WI38 (cell line): ENCODE data around the gene SFXN3.

Source experiments
- H3K4me3 ChIP-seq: 2 replicates; pipeline ENCODE4 v1.5.1; 2011; ENCODE audit warnings: low read depth, mild to moderate bottlenecking, control low read depth, low read length
- CTCF ChIP-seq: IDR thresholded peaks from 2 replicates; pipeline ENCODE4 v1.5.1; 2012; ENCODE audit warnings: low read depth, mild to moderate bottlenecking, control low read depth, low read length

SFXN3 gene

GRCh38 chr10:101067356-101068083 is 36.5 kb downstream of the SFXN3 start:
- peak overlapping the region; percentile 64 for H3K4me3 ChIP-seq
- peak; percentile 72 for TF ChIP-seq CTCF

- no peak overlapping the region for H3K4me3 ChIP-seq
- TF ChIP-seq CTCF, result no peak
These were observed 38.4 kb downstream of the SFXN3 start for GRCh38 chr10:101069441-101069840.

GRCh38 chr10:101070098-101070497 is 39.1 kb downstream of the SFXN3 start:
- TF ChIP-seq CTCF, result no peak
- no peak overlapping the region for H3K4me3 ChIP-seq

GRCh38 chr10:101071267-101071884 is 40.3 kb downstream of the SFXN3 start:
- no peak for TF ChIP-seq CTCF
- H3K4me3 ChIP-seq, result no peak overlapping the region

- H3K4me3 ChIP-seq, result no peak overlapping the region
- TF ChIP-seq CTCF, result no peak
These were observed 40.9 kb downstream of the SFXN3 start for GRCh38 chr10:101071885-101072433.

GRCh38 chr10:101072923-101073322 is 41.9 kb downstream of the SFXN3 start:
- H3K4me3 ChIP-seq, result no peak overlapping the region
- TF ChIP-seq CTCF, result no peak

- H3K4me3 ChIP-seq, result no peak overlapping the region
- TF ChIP-seq CTCF, result no peak
These were observed 42.6 kb downstream of the SFXN3 start for GRCh38 chr10:101073631-101074030.
